Measurements from ENCODE around the gene FOXO1. TPM values are rescaled to one million over a fixed set of nuclear protein-coding genes. Genes with fewer than 3 reads are reported as not detected.

FOXO1 gene
- total and polyA plus RNA-seq, 2 of the 13 experiments (the other 11 are each of a cell fraction or from before 2014, with no cell fraction given) = 8.1 to 13.1 TPM

GRCh38 chr13:40540328-40541044 is 126.0 kb downstream of the FOXO1 start (continued):
- TF ChIP-seq FOXP4 (CRISPR knock-in tag; IDR thresholded peaks at IDR 0.05) (peak; percentile 93), BRCA1 (CRISPR knock-in tag; IDR thresholded peaks at IDR 0.05) (no peak), TCF7L2 (IDR thresholded peaks at IDR 0.05; ENCODE audit: low read depth, low read length) (0 out of 2 replicates have a peak, but pooled peaks have one; percentile 19), TEAD2 (CRISPR knock-in tag; IDR thresholded peaks at IDR 0.05) (no peak), ZNF10 (CRISPR knock-in tag; IDR thresholded peaks at IDR 0.05; ENCODE audit: borderline replicate concordance, low read depth) (no peak), MED13 (CRISPR knock-in tag; IDR thresholded peaks at IDR 0.05) (no peak), PREB (CRISPR knock-in tag; IDR thresholded peaks at IDR 0.05) (no peak), ZZZ3 (CRISPR knock-in tag; IDR thresholded peaks at IDR 0.05; ENCODE audit: borderline replicate concordance) (no peak), SRY (CRISPR knock-in tag; IDR thresholded peaks at IDR 0.05) (no peak), ZGPAT (CRISPR knock-in tag; IDR thresholded peaks at IDR 0.05) (peak; percentile 82), ZBTB2 (CRISPR knock-in tag; IDR thresholded peaks at IDR 0.05; ENCODE audit: low read depth) (no peak), RNF2 (conservative IDR thresholded peaks at IDR 0.05; ENCODE audit: low read depth) (no peak), CEBPG (CRISPR knock-in tag; IDR thresholded peaks at IDR 0.05) (peak; percentile 50; the same call in 1 of the 2 replicates), BORCS8-MEF2B (CRISPR knock-in tag; IDR thresholded peaks at IDR 0.05) (no peak), ATF2 (CRISPR knock-in tag; IDR thresholded peaks at IDR 0.05) (peak; percentile 89), ZNF354B (CRISPR knock-in tag; IDR thresholded peaks at IDR 0.05) (no peak), ARNT2 (CRISPR knock-in tag; IDR thresholded peaks at IDR 0.05; ENCODE audit: low read depth) (no peak), ZNF383 (CRISPR knock-in tag; IDR thresholded peaks at IDR 0.05; ENCODE audit: borderline replicate concordance) (no peak), ZNF317 (CRISPR knock-in tag; IDR thresholded peaks at IDR 0.05) (no peak), ZNF337 (CRISPR knock-in tag; IDR thresholded peaks at IDR 0.05; ENCODE audit: borderline replicate concordance, low read depth) (no peak), HNF4G (IDR thresholded peaks at IDR 0.05; ENCODE audit: borderline replicate concordance, low read depth, low read length) (peak; percentile 44; the same call in 1 of the 2 replicates), HNF4G (CRISPR knock-in tag; IDR thresholded peaks at IDR 0.05; ENCODE audit: borderline replicate concordance, low read depth) (no peak), ZNF761 (CRISPR knock-in tag; conservative IDR thresholded peaks at IDR 0.05) (no peak), MAFF (IDR thresholded peaks at IDR 0.05; ENCODE audit: low read depth, low read length) (peak; percentile 32; the same call in 1 of the 2 replicates)
